CD4-positive, alpha-beta memory T cell (primary cell): ENCODE data around the gene LYPD3. TPM values are rescaled to one million over a fixed set of nuclear protein-coding genes. Genes with fewer than 3 reads are reported as not detected.
A peak's percentile ranks its signal among the peaks of the same experiment; 100 is the strongest.

ENCODE experiments used
- CTCF ChIA-PET: fragments of 350-600 bp; sonication (Branson Sonifier 250); formaldehyde crosslinking; loops from one replicate; lab custom pipeline; 2021; ENCODE audit warnings: inconsistent platforms; ENCODE audit not compliant: partially characterized antibody; lab: Charles Lee
- POLR2A ChIA-PET: fragments of 350-600 bp; sonication (Branson Sonifier 250); formaldehyde crosslinking; loops from one replicate; lab custom pipeline; 2021; ENCODE audit not compliant: partially characterized antibody; lab: Charles Lee
- DNase-seq, 5 donors: peaks; one replicate each; pipeline versions ENCODE4 v3.0.0 to v3.0.0-alpha.2; 2020 to 2022; ENCODE audit warnings: mixed read lengths in 1 of 5
- H3K27ac ChIP-seq: one replicate; pipeline ENCODE4 v1.7.0; 2013; ENCODE audit warnings: low read depth, low read length
- H3K27me3 ChIP-seq: 2 replicates; pipeline ENCODE4 v1.7.0; 2013; ENCODE audit warnings: mild to moderate bottlenecking, low read length, moderate library complexity; ENCODE audit not compliant: insufficient read depth
- H3K36me3 ChIP-seq: 2 replicates; pipeline ENCODE4 v1.7.0; 2013; ENCODE audit warnings: mild to moderate bottlenecking, low read length, moderate library complexity; ENCODE audit not compliant: insufficient read depth
- H3K4me1 ChIP-seq: 2 replicates; pipeline ENCODE4 v1.7.0; 2013; ENCODE audit warnings: mild to moderate bottlenecking, low read length, moderate library complexity; ENCODE audit not compliant: insufficient read depth
- H3K4me3 ChIP-seq, 2 donors: one replicate each; pipeline ENCODE4 v1.7.0; 2013; ENCODE audit warnings: low read length in 2 of 2, mild to moderate bottlenecking in 1 of 2
- H3K9me3 ChIP-seq, 2 donors: one replicate each; pipeline ENCODE4 v1.7.0; 2013; ENCODE audit warnings: low read length in 2 of 2, control low read depth in 1 of 2; ENCODE audit not compliant: control insufficient read depth in 1 of 2
- H3K27ac Mint-ChIP-seq, 7 donors: one replicate each; pipeline ENCODE4 v1.8.0; 2020 to 2021; ENCODE audit warnings: mixed read lengths in 7 of 7, mild to moderate bottlenecking in 6 of 7, inconsistent platforms in 3 of 7, moderate library complexity in 3 of 7
- H3K27me3 Mint-ChIP-seq, 2 donors: one replicate each; pipeline ENCODE4 v1.8.0; 2020 to 2021; ENCODE audit warnings: mixed read lengths in 2 of 2
- H3K36me3 Mint-ChIP-seq, 2 donors: one replicate each; pipeline ENCODE4 v1.8.0; 2020 to 2021; ENCODE audit warnings: mixed read lengths in 2 of 2, inconsistent platforms in 1 of 2, mild to moderate bottlenecking in 1 of 2
- H3K4me1 Mint-ChIP-seq, 4 donors: one replicate each; pipeline ENCODE4 v1.8.0; 2020 to 2021; ENCODE audit warnings: mixed read lengths in 4 of 4, mild to moderate bottlenecking in 1 of 4
- H3K4me3 Mint-ChIP-seq, 8 donors: one replicate each; pipeline ENCODE4 v1.8.0; 2020 to 2021; ENCODE audit warnings: mixed read lengths in 8 of 8, mild to moderate bottlenecking in 7 of 8, moderate library complexity in 6 of 8, inconsistent platforms in 3 of 8
- H3K9me3 Mint-ChIP-seq, 8 donors: one replicate each; pipeline ENCODE4 v1.8.0; 2020 to 2021; ENCODE audit warnings: mixed read lengths in 8 of 8, mild to moderate bottlenecking in 5 of 8, inconsistent platforms in 3 of 8, moderate library complexity in 1 of 8
- intact Hi-C: fragments of 100-400 bp; cut with micrococcal nuclease; formaldehyde crosslinking; loops from one replicate; pipeline ENCODE4 v1.15.1; 2023
- polyA plus RNA-seq, 2 donors: library from polyadenylated mRNA; unstranded; fragments of 300-500 nt; fragmentation: Illumina TruSeq; gene quantifications; one replicate each; pipeline ENCODE4 v1.2.3, GENCODE V29; 2021
- total RNA-seq, 2 experiments: library from RNA; stranded (reverse); gene quantifications; one replicate each; pipeline ENCODE4 v1.2.3, GENCODE V29; 2021

LYPD3 gene
- total and polyA plus RNA-seq, 4 experiments from 2014 or later = 3.3 to 5.9 (median 4.1) TPM

GRCh38 chr19:43481701-43482100 is 16.3 kb upstream of the LYPD3 start:
- H3K36me3 Mint-ChIP-seq = peaks cover 8 to 12% of the 10 kb centered on the region in 2 donors
- H3K36me3 ChIP-seq = no peaks in the 10 kb centered on the region
- ChIA-PET CTCF (no interaction called here), POLR2A (no interaction called here)
- peaks cover 0 to 4% (median 0%) of the 10 kb centered on the region in 4 donors for H3K4me1 Mint-ChIP-seq
- intact Hi-C loops = no loop called here
- no peaks in the 10 kb centered on the region for H3K27me3 ChIP-seq
- H3K9me3 ChIP-seq = no peaks in the 10 kb centered on the region
- H3K4me3 ChIP-seq = no peak overlapping the region
- no peaks in the 10 kb centered on the region for H3K27me3 Mint-ChIP-seq
- H3K4me1 ChIP-seq = no peaks in the 10 kb centered on the region
- H3K9me3 Mint-ChIP-seq = no peaks in the 10 kb centered on the region
- peak overlapping the region in 1 of 7 donors; percentile 47 for H3K27ac Mint-ChIP-seq
- no peak for DNase-seq
- H3K27ac ChIP-seq = no peak overlapping the region
- H3K4me3 Mint-ChIP-seq = no peak overlapping the region

GRCh38 chr19:43480574-43480973 is 15.2 kb upstream of the LYPD3 start:
- Mint-ChIP-seq H3K4me3 (no peak overlapping the region), H3K36me3 (peaks cover 8 to 12% of the 10 kb centered on the region in 2 donors), H3K27ac (peak overlapping the region in 3 of 7 donors; percentile 32 to 56 (median 32)), H3K9me3 (peaks cover 0 to 2% (median 0%) of the 10 kb centered on the region in 8 donors), H3K4me1 (peaks cover under 1 to 7% (median 6%) of the 10 kb centered on the region in 4 donors), H3K27me3 (no peaks in the 10 kb centered on the region)
- no peak overlapping the region for H3K4me3 ChIP-seq
- H3K27me3 ChIP-seq = no peaks in the 10 kb centered on the region
- DNase-seq = no peak
- H3K27ac ChIP-seq = no peak overlapping the region
- no peaks in the 10 kb centered on the region for H3K36me3 ChIP-seq
- POLR2A ChIA-PET = interaction anchor here (1.3 to 2.2 kb wide), 3 partner anchors 17 to 285 kb away, joined by 3 to 8 read pairs (median 5); partner anchors contain the start of gene PHLDB3
- intact Hi-C loops = no loop called here
- CTCF ChIA-PET = interaction anchor here (0.6 to 1.8 kb wide), 8 partner anchors 16 to 134 kb away, joined by 3 to 8 read pairs (median 4); no protein-coding TSS in a partner anchor
- peaks cover 5% of the 10 kb centered on the region for H3K4me1 ChIP-seq
- no peaks in the 10 kb centered on the region for H3K9me3 ChIP-seq

GRCh38 chr19:43479961-43480561 is 14.7 kb upstream of the LYPD3 start:
- Mint-ChIP-seq H3K27ac (peak overlapping the region in 2 of 7 donors; percentile 42 to 64), H3K4me1 (peaks cover 4 to 12% (median 10%) of the 10 kb centered on the region in 4 donors), H3K4me3 (no peak overlapping the region), H3K36me3 (peaks cover 12 to 15% of the 10 kb centered on the region in 2 donors), H3K27me3 (no peaks in the 10 kb centered on the region), H3K9me3 (peaks cover 0 to 2% (median 0%) of the 10 kb centered on the region in 8 donors)
- ChIA-PET CTCF (interaction anchor here (0.6 to 1.8 kb wide), 8 partner anchors 17 to 134 kb away, joined by 3 to 8 read pairs (median 4); no protein-coding TSS in a partner anchor), POLR2A (interaction anchor here (0.9 to 2.2 kb wide), 4 partner anchors 16 to 285 kb away, joined by 3 to 8 read pairs (median 4); partner anchors contain the start of gene PHLDB3)
- Histone ChIP-seq H3K4me1 (peaks cover 9% of the 10 kb centered on the region), H3K9me3 (no peaks in the 10 kb centered on the region), H3K27me3 (no peaks in the 10 kb centered on the region), H3K36me3 (no peaks in the 10 kb centered on the region), H3K27ac (no peak overlapping the region), H3K4me3 (no peak overlapping the region)
- intact Hi-C loops = loop anchor here (5.0 kb wide), 1 partner anchor 43 kb away; no protein-coding TSS in a partner anchor
- DNase-seq = no peak

DNA sequence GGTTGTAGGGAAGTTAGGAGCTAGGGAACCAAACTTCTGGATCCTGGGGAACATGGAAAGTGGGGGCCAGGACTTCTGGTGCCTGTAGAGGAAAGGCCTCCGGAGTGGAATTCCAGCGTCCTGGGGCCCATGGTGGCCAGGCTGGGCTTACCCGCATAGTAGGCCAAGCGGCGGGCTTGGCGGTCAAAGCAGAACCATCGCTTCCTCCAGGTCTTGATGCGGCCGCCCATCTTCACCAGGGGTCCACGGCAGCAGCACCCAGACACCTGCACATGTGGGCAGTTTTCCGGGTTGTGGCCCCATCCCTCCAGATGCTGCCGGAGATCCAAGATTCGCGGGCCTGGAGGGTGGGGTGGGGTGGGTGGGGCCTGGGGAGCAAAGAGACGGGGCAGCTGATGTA is 13.8 kb upstream of the LYPD3 start:
- POLR2A ChIA-PET = interaction anchor here (0.7 to 2.2 kb wide), 4 partner anchors 10 to 40 kb away, joined by 3 to 8 read pairs (median 4); partner anchors contain the start of gene PHLDB3
- peaks cover 6 to 17% (median 11%) of the 10 kb centered on the region in 4 donors for H3K4me1 Mint-ChIP-seq

DNA sequence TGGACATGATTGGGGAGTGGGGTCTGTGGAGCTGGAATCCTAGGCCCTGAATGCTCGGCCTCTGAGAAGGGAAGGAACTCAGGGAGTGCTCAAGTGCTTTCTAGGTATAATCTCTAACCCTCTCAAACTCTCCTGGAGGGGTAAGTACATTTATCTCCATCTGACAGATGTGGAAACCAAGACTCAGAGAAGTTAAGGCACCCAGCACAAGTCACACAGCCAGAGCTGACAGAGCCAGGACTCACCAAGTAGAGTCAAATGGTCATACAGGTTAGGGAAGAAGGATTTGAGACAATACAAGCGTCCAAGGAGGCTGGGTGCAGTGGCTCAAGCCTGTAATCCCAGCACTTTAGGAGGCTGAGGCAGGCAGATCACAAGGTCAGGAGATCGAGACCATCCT is 12.9 kb upstream of the LYPD3 start:
- DNase-seq = no peak
- Histone ChIP-seq H3K27me3 (no peaks in the 10 kb centered on the region), H3K9me3 (no peaks in the 10 kb centered on the region), H3K4me3 (no peak overlapping the region), H3K36me3 (no peaks in the 10 kb centered on the region), H3K4me1 (peaks cover 9% of the 10 kb centered on the region), H3K27ac (no peak overlapping the region)
- peaks cover 10 to 23% (median 12%) of the 10 kb centered on the region in 4 donors for H3K4me1 Mint-ChIP-seq
- peaks cover 12 to 15% of the 10 kb centered on the region in 2 donors for H3K36me3 Mint-ChIP-seq
- H3K27me3 Mint-ChIP-seq = no peaks in the 10 kb centered on the region
- ChIA-PET CTCF (interaction anchor here (1.0 kb wide), 1 partner anchor 46 kb away, joined by 3 read pairs; no protein-coding TSS in a partner anchor), POLR2A (interaction anchor here (0.6 to 2.2 kb wide), 3 partner anchors 15 to 101 kb away, joined by 3 to 8 read pairs (median 7); partner anchors contain the start of gene PHLDB3)
- H3K27ac Mint-ChIP-seq = peak overlapping the region in 5 of 7 donors; percentile 37 to 92 (median 70)
- peaks cover 0 to 2% (median 0%) of the 10 kb centered on the region in 8 donors for H3K9me3 Mint-ChIP-seq
- intact Hi-C loops = loop anchor here (5.0 kb wide), 1 partner anchor 41 kb away; no protein-coding TSS in a partner anchor
- no peak overlapping the region for H3K4me3 Mint-ChIP-seq

More for the DNA sequence above, 13.8 kb upstream of the LYPD3 start:
- Mint-ChIP-seq H3K27me3 (no peaks in the 10 kb centered on the region), H3K27ac (peak overlapping the region in 2 of 7 donors; percentile 57 to 85), H3K9me3 (peaks cover 0 to 2% (median 0%) of the 10 kb centered on the region in 8 donors), H3K36me3 (peaks cover 12 to 15% of the 10 kb centered on the region in 2 donors), H3K4me3 (no peak overlapping the region)
- Histone ChIP-seq H3K36me3 (no peaks in the 10 kb centered on the region), H3K9me3 (no peaks in the 10 kb centered on the region), H3K27me3 (no peaks in the 10 kb centered on the region), H3K27ac (no peak overlapping the region), H3K4me1 (peaks cover 9% of the 10 kb centered on the region), H3K4me3 (no peak overlapping the region)
- intact Hi-C loops = loop anchor here (5.0 kb wide), 1 partner anchor 42 kb away; no protein-coding TSS in a partner anchor
- CTCF ChIA-PET = interaction anchor here (1.5 kb wide), 1 partner anchor 47 kb away, joined by 6 read pairs; no protein-coding TSS in a partner anchor
- DNase-seq = no peak

DNA sequence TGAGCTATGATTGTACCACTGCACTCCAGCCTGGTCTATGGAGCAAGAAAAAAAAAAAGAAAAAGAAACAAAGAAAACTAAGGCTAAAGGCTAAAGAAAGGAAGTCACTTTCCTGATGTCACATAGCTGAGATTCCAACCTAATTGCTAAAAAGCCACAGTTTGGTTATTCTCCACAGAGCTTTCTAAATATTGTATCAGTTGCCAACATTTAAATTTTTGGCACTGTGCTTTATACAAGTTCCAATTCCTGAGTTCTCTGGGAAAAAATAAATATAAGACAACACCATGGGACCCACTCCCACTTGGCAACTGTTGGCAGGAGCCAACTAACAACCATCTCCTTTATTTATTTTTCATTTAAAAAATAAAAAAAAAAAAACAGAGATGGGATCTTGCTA is 11.2 kb upstream of the LYPD3 start:
- no peaks in the 10 kb centered on the region for H3K36me3 ChIP-seq
- no peaks in the 10 kb centered on the region for H3K27me3 Mint-ChIP-seq
- CTCF ChIA-PET = interaction anchor here (1.1 to 5.0 kb wide), 3 partner anchors 13 to 192 kb away, joined by 3 to 17 read pairs (median 3); no protein-coding TSS in a partner anchor
- H3K4me3 Mint-ChIP-seq = peak overlapping the region in 1 of 8 donors; percentile 56
- H3K27ac ChIP-seq = no peak overlapping the region
- H3K4me1 ChIP-seq = peaks cover 9% of the 10 kb centered on the region
- DNase-seq = no peak
- H3K4me1 Mint-ChIP-seq = peaks cover 10 to 27% (median 14%) of the 10 kb centered on the region in 4 donors
- no peaks in the 10 kb centered on the region for H3K9me3 ChIP-seq
- no peak overlapping the region for H3K4me3 ChIP-seq
- H3K27me3 ChIP-seq = no peaks in the 10 kb centered on the region
- H3K9me3 Mint-ChIP-seq = peaks cover 0 to 2% (median 0%) of the 10 kb centered on the region in 8 donors
- H3K36me3 Mint-ChIP-seq = peaks cover 9 to 13% of the 10 kb centered on the region in 2 donors
- peak overlapping the region; percentile 36 to 100 (median 95) for H3K27ac Mint-ChIP-seq
- POLR2A ChIA-PET = interaction anchor here (0.6 to 4.9 kb wide), 4 partner anchors 13 to 65 kb away, joined by 4 to 56 read pairs (median 4); no protein-coding TSS in a partner anchor
- intact Hi-C loops = loop anchor here (5.0 kb wide), 1 partner anchor 39 kb away; no protein-coding TSS in a partner anchor
